ENCODE data around the gene FASTKD3.

- TF ChIP-seq CTCF (IDR thresholded peaks at IDR 0.05) = no peak
- TF ChIP-seq POLR2A (IDR thresholded peaks at IDR 0.05) = no peak
These were observed 43.2 kb downstream of the FASTKD3 start for GRCh38 chr5:7825630-7826029.
